SK-MEL-5 (cell line): ENCODE results near the gene EGFR. TPM values are rescaled to one million over a fixed set of nuclear protein-coding genes. Genes with fewer than 3 reads are reported as not detected.

Experiments used
- DNase-seq: peaks from one replicate; pipeline ENCODE4 v3.0.0-alpha.2; 2016; ENCODE audit warnings: low read depth, low spot score
- in situ Hi-C: cut with HindIII; loops from 2 replicates; pipeline ENCODE4 v1.10.0; 2016; ENCODE audit warnings: low sequenced_read_pairs, high pct_unique_total_duplicates, low pct_unique_long_range_greater_than_20kb
- total RNA-seq: library from RNA; depleted of rRNA; stranded (reverse); fragments of >200 nt; shearing (Covaris generic); gene quantifications from 2 replicates; pipeline ENCODE4 v1.2.3, GENCODE V29; 2014

Gene EGFR
- total RNA-seq, 1 experiment from 2014 or later = 0.85 TPM

DNA sequence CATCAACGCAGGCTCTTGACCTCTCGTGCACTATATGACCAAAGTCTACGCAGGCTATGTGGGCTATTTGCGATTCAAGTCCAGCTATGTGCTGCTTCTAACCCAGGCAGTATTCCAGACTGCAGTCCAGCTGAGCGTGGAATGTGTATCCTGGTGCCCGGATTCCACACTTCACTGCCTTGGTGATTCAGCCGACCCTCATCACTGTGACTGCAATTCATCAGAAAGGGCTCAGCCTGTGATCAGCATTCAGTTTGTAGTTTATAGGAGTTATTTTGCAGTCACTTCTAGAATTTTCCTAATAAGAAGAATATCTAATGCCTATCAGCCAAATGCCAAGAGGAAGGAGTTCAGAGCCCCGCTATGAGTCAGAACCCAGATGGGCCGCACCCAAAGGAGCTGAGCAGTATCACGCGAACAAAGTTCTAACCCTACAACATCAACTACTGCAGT lies 226.5 kb downstream of the EGFR start:
- in situ Hi-C loops = no loop called here

DNA sequence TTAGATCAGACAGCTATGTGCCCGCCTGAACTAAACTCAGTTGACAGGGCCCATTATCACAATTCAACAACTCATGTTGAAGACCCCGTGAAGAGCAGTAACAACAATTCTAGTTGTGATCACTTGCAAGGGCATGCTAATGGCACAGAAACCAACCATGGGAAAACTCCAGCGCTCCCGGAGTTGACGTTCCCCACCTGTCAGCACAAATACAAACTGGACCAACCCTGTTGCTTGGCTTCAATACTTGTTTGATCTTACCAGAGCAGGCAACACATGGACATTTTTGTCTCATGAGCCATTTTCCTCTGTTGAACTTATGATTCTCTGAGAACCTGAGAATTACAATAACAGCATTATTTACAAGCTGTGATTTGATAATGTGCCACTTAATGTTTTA lies 227.4 kb downstream of the EGFR start:
- DNase-seq = no peak
- in situ Hi-C loops = no loop called here

More for the DNA sequence above, 226.5 kb downstream of the EGFR start:
- DNase-seq = no peak

DNA sequence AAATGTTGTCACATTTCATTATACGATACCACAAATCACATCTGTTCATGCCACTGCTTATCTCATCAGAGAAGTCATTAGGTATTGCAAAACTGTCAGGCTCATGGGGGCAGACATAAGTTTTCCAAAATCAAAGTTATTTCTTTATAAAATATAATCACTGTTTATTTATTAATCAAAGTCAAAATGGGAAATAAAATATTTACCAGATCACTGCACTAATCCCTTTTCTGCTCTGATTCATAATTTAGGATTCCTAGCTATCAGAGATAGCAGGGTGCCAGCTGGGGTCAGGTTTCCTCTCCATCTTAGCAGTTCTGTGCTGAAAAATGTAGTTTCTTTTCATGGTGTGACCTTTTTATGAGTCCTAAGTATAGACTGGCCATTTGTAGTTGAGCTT lies 228.6 kb downstream of the EGFR start:
- in situ Hi-C loops = no loop called here
- no peak for DNase-seq

DNA sequence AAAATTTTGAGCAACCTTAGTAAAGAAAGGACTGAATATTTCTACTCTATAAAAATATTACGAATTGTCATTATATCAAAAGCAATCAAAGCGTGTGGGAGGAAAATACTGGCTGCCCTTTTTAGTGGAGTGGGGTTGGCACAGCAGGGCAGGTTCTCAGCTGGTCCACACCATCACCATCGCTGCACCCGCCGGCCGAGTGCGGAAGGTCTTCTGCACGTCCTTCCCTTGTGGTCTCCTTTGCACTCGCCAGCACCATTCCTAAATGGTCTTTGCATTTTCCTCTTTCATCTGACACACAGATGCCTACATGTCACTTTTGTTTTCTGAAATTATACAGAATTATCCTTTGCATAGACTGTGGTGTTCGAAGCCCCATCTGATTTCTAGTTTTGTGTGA lies 229.7 kb downstream of the EGFR start:
- in situ Hi-C loops = no loop called here
- no peak for DNase-seq

DNA sequence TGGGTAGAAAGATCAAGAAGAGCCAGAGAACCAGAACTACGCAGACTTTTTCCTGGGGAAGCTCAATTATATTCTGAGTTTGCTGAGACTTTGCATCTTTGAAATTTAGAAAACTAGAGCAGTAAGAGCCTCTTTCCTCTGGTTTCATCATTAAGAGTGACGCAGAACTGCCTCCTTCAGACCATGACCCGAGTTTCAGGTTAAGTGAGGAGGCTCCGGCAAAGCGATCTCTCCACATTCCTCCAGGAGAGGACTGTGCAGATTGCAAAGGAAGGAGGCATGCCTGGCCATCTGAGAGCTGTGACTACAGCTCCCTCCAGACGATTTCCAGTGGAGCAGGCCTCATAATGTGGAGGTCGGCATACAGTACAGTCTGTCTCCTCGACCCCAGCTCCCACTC lies 230.5 kb downstream of the EGFR start:
- in situ Hi-C loops = no loop called here
- DNase-seq = no peak

DNA sequence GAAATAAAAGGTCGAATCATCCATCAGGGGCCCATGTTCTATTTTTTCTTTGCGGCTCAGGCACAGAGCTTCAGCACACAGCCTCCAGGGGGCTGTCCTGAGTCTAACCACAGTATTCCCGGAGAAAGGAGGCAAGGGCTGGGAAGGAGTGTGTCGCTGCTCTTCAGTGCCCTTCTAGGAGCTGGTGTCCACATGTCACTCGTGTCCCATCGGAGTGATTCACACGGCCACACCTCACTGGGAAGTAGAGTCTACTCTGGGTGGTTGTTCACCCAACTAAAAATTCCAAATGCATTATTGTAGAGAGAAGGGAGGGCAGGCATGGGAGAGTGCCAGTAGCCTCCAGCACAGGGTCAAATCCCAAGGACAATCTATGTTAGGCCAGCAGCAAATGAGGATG lies 231.5 kb downstream of the EGFR start:
- DNase-seq = peak; percentile 78
- in situ Hi-C loops = no loop called here

DNA sequence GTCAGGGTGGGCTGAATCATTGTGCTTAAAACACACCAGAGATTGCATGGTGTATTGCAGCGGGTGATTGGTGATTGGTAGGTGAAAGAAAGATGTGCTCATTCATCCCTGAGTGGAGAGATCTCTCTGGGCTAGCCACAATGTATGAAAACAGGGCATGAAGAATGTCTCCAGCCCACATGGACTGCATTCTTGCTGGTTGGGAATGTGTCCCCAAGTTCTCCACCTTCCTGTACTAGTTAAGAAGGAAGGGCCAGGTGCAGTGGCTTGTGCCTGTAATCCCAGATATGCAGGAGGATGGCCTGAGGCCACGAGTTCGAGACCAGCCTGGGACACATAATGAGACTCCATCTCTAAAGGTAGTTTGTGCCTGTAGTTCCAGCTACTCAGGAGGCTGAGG lies 232.5 kb downstream of the EGFR start:
- no peak for DNase-seq
- in situ Hi-C loops = no loop called here

DNA sequence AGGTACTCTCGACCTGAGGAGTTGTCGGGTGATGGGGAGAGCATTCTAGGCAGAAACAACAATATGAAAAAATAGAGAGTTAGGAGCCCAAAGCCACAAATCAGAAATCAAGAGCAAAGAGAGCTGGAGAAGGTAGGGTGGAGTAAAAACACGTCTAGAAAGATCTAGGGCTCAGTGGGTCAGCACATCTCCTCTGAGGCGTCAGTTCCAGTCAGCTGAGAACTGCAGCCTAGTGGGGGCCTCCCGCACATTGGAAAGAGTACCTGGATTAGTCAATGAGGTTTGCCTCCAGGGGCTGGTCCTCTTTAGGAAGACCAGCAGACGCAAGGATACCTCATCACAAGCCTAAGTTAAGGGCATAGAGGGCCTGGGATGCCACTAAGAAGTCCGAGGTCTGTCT lies 233.1 kb downstream of the EGFR start:
- in situ Hi-C loops = no loop called here

DNA sequence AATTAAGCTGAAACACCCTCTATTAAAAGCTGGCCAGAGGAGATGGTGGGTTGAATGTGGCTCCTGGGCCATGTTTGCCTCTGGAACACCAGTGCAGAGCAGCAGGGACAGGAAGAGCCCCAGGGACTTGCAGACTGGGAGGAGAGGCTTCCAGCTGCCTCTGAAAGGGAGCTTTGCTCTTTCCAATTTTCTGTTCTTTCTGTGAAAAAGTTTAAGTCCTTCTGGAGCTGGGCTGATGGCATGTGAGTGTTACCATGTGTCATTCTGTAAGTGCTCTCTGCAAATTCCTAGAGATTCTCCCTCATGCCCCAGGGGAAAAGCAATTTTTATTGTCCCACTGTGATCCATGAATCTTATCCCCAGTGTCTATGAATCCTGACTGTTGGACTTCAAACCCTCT lies 233.6 kb downstream of the EGFR start:
- in situ Hi-C loops = no loop called here
- DNase-seq = no peak

More for the DNA sequence above, 233.1 kb downstream of the EGFR start:
- DNase-seq = no peak

DNA sequence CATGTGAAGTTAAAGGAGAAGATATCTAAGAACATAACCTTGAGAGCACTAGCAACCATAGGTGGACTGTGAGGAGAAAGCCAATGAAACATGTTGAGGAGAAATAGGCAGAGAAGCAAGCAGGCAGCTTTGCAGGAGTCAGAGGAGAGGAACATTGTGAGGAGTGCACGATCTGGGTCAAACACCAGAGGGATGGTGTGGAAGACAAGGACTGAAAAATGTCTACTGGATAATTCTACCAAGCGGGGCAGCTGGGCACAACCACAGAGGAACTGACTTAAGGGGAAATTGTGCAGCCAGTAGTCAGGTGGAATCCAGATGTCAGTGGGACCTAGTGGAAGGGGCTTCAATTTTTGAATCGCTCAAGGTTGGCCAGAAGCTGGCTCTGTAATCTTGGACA lies 234.4 kb downstream of the EGFR start:
- no peak for DNase-seq
- in situ Hi-C loops = no loop called here

DNA sequence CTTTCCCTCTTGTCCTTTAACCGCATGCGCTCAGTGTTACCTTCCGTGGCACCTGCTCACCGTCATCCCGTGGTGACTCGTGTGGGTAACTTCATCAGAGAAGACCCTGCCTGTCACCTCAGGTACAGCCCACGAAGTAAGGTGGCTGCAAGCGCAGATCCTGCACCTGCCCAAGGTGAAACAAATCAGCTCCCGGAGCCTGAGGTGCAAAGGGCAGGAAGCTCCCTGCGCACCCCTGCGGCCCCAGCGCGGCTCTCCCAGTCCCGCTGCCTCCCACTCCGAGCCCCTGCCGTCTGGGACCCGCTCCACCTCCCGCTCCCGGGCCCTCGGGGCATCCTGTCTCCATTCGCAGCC lies 235.4 kb downstream of the EGFR start:
- DNase-seq = no peak
- in situ Hi-C loops = no loop called here

DNA sequence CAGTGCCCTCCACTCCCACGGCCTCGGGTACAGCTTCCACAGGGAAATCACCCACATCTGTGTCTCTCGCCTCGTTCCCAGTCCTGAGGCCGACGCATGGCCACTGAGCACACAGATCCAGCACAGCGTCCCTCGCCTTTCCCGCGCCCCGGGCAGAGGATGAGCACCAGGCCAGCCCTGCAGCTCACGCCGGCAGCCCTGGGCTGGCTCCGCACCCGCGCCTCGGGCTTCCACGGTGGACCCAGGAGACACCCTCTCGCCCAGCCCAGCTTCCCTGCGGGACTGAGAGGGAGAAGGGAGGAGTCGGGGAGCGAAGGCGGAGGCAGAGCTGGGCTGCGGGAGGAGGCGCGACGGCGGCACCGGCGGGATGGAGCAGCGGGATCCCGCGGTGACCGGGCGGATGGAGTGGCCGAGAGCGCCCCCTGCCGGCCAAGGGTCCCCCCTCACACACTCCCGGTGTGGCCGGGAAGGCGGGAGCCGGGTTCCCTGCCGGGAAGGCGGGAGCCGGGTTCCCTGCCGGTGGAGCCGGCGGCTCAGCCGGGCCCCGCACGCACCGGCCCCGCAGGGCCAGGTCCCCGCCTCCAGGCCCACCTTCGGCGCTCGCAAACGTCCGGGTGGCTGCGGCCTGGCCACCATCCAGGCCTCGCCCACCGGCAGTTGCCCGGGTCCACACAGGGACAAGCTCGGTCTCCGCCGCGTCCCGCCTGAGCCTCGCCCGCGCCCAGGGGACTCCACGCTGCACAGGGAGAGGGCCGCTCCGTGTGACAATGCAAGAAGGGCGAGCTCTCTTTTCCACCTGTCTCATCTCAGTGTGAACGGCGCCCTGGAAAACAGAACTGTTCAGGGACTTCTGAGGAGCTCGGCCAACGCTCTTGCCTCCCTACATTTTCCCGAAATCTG lies 236.0 kb downstream of the EGFR start:
- peak; percentile 76 for DNase-seq
- in situ Hi-C loops = no loop called here

DNA sequence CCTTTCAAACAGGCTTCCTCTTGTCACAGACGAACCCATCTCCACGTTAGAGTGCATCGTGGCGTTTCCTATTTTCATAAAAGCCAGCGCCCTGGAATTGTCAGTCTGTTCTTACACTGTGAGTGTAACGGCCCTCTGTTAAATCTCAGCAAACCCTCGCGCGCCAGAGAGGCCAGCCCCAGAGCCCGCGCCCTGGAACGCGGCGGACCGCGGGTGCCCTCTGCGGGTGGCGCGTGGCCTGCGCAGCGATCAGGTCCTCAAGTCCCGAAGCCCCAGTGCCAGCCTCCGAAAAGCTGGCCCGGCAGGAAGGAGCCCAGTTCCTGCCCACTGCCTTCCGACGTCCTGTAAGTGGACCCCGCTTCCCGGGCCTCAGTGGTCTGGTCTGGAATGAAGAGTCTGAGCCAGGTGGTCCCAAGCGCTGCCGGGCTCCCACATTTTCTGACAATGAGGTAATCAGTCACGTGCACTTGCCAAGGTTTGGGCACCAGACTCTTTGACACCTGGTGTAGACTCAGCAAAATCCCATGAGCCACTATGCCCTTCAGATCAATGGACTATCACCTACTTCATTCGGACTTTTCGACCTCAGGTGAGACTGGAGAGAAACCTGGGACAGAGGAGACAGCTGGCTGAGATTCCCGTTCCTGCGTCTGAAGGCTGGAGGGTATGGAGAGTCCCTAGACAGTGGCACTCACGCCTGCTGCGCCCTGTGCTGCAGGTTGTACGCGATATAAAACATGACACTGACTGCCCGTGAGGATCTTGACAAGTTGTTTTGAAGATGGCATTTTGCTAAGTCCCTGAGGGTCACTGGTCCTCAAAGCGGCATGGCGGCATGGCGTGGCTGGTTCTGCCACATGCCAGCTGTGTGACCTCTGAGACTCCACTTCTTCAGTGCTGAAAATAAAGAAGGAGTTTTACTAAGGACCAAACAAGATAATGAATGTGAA lies 237.0 kb downstream of the EGFR start:
- peak; percentile 82 for DNase-seq
- in situ Hi-C loops = no loop called here

DNA sequence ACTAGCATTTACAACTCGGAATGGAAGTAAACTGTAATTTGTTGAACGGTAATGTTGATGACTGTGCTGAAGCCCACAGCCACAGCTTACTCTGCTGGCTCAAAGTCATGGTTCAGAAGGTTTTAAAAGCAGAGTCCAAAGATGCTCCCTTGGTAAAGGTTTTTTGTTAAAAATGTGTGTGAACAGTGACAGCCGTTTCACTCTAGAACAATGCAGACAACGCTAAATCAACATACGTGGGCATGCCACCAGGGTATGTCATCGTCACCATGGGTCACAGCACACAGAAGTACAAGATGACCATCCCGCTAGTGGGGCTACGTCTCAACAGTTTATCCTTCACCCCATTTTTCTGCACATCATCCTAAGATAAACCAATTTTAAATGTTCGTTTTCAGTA lies 239.8 kb downstream of the EGFR start:
- DNase-seq = no peak
- in situ Hi-C loops = no loop called here

DNA sequence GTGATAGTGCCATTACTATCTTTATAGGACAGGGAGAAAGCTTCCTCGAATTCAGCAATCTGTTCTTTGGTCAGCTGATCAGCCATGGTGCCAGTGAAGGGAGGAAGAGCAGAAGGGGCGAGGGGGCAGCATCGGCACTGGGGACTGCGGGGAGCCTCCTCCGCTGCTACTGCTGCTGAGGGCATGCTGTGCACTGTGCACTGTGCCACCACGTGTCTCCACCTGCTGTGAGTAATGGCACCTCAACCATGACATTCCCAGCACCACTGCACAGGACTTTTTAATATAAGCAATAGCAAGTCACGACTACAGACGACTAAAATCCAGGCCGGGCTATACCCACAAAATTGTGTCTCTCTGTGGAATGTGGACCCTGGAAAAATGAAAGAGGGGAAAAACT lies 241.4 kb downstream of the EGFR start:
- DNase-seq = no peak
- in situ Hi-C loops = no loop called here

DNA sequence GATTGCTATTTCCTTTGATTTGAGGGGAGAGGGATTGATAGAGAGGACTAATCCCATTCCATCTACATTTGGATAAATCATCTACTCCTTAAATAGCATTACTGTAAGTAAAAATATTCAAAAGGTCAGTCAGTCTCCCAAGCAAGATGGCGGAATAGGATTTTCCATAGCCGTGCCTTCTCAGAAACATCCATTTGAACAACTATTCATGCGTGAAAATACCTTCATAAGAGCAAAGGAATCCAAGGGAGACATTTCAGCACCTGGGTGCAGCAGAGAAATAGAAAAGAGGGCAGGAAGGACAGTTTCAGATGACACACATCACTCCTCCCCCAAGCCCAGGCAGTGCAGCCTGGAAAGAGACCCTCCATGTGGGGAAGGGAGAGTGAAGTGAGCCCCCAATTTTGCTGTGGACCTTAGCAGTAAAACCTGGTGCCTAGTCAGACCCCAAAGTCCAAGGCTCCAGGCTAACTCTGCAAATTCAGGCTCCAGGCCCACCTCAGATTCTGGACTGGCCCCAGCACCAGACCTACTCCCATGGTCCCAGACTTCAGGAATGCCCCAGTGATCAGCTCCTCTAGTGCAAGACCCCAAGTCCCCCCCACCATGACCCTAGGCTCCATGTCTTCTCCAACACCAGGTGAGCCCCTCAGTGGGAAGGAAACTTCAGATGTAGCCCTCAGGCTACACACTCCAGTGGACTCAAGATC lies 242.0 kb downstream of the EGFR start:
- in situ Hi-C loops = no loop called here

More for the DNA sequence above, 242.0 kb downstream of the EGFR start:
- DNase-seq = no peak
